HUES64 (cell line): ENCODE measurements around the gene ZGLP1.

Source experiments
- H3K27ac ChIP-seq: 2 replicates; pipeline ENCODE4 v1.7.0; 2013; ENCODE audit warnings: low read depth, low read length, inconsistent platforms
- H3K27me3 ChIP-seq: 2 replicates; pipeline ENCODE4 v1.6.1; 2013; ENCODE audit warnings: mild to moderate bottlenecking, low read length; ENCODE audit not compliant: insufficient read depth
- H3K36me3 ChIP-seq: 2 replicates; pipeline ENCODE4 v1.6.1; 2013; ENCODE audit warnings: mild to moderate bottlenecking, low read length; ENCODE audit not compliant: insufficient read depth
- H3K4me1 ChIP-seq: 2 replicates; pipeline ENCODE4 v1.6.1; 2013; ENCODE audit warnings: mild to moderate bottlenecking, low read length, moderate library complexity; ENCODE audit not compliant: insufficient read depth
- H3K4me3 ChIP-seq: 2 replicates; pipeline ENCODE4 v1.5.1; 2013; ENCODE audit warnings: mild to moderate bottlenecking, low read length, moderate library complexity
- H3K9ac ChIP-seq: 2 replicates; pipeline ENCODE4 v1.6.1; 2013; ENCODE audit warnings: mild to moderate bottlenecking, low read depth, low read length
- H3K9me3 ChIP-seq: 2 replicates; pipeline ENCODE4 v1.6.1; 2013; ENCODE audit warnings: low read depth, low read length; ENCODE audit not compliant: insufficient read depth
- WGBS: fragments of 150-250, 120-280 bp; methylation state at CpG from one replicate; pipeline ENCODE4 v1.1.7; 2013; ENCODE audit warnings: missing lambda C conversion rate; 5-methylcytosine and 5-hydroxymethylcytosine counted together

ZGLP1 gene

GRCh38 chr19:10321874-10322835 is 12.5 kb upstream of the ZGLP1 start:
- WGBS: 94% methylated on average over 19 of the region's 19 CpGs

GRCh38 chr19:10321417-10321797 is 11.8 kb upstream of the ZGLP1 start:
- Histone ChIP-seq H3K36me3 (peaks cover 86% of the 10 kb centered on the region), H3K4me3 (no peak overlapping the region), H3K9me3 (no peaks in the 10 kb centered on the region), H3K27me3 (no peaks in the 10 kb centered on the region), H3K9ac (no peak overlapping the region), H3K27ac (no peak overlapping the region), H3K4me1 (0 out of 2 replicates have a peak, but pooled peaks cover under 1% of the 10 kb centered on the region)
- 96% methylated on average over 11 of the region's 11 CpGs for whole genome bisulfite sequencing

More at GRCh38 chr19:10321874-10322835, 12.5 kb upstream of the ZGLP1 start:
- Histone ChIP-seq H3K36me3 (peaks cover 90% of the 10 kb centered on the region), H3K4me1 (no peaks in the 10 kb centered on the region), H3K4me3 (no peak overlapping the region), H3K27ac (no peak overlapping the region), H3K27me3 (no peaks in the 10 kb centered on the region), H3K9ac (no peak overlapping the region), H3K9me3 (no peaks in the 10 kb centered on the region)

GRCh38 chr19:10320602-10321416 is 11.2 kb upstream of the ZGLP1 start:
- Histone ChIP-seq H3K9me3 (no peaks in the 10 kb centered on the region), H3K36me3 (peaks cover 83% of the 10 kb centered on the region), H3K27me3 (no peaks in the 10 kb centered on the region), H3K9ac (no peak overlapping the region), H3K4me3 (no peak overlapping the region), H3K27ac (no peak overlapping the region), H3K4me1 (peaks cover 6% of the 10 kb centered on the region; the same call in 1 of the 2 replicates)
- WGBS: 94% methylated on average over 31 of the region's 32 CpGs

GRCh38 chr19:10318807-10319682 is 9.4 kb upstream of the ZGLP1 start:
- Histone ChIP-seq H3K9ac (no peak overlapping the region), H3K36me3 (peaks cover 65% of the 10 kb centered on the region), H3K27ac (no peak overlapping the region), H3K4me1 (peaks cover 6% of the 10 kb centered on the region; the same call in 1 of the 2 replicates), H3K4me3 (no peak overlapping the region), H3K9me3 (no peaks in the 10 kb centered on the region), H3K27me3 (no peaks in the 10 kb centered on the region)
- 95% methylated on average over 13 of the region's 13 CpGs for WGBS

- Histone ChIP-seq H3K27me3 (no peaks in the 10 kb centered on the region), H3K36me3 (peaks cover 55% of the 10 kb centered on the region), H3K27ac (no peak overlapping the region), H3K4me1 (peaks cover 6% of the 10 kb centered on the region; the same call in 1 of the 2 replicates), H3K4me3 (no peak overlapping the region), H3K9ac (no peak overlapping the region), H3K9me3 (no peaks in the 10 kb centered on the region)
- WGBS: 95% methylated on average over 15 of the region's 15 CpGs
These were observed 8.3 kb upstream of the ZGLP1 start for GRCh38 chr19:10317857-10318462.

GRCh38 chr19:10317045-10317856 is 7.6 kb upstream of the ZGLP1 start:
- Histone ChIP-seq H3K4me3 (no peak overlapping the region), H3K27me3 (no peaks in the 10 kb centered on the region), H3K9me3 (no peaks in the 10 kb centered on the region), H3K36me3 (peaks cover 48% of the 10 kb centered on the region), H3K9ac (no peak overlapping the region), H3K4me1 (peaks cover 6% of the 10 kb centered on the region; the same call in 1 of the 2 replicates), H3K27ac (no peak overlapping the region)
- 95% methylated on average over 27 of the region's 29 CpGs for WGBS

- Histone ChIP-seq H3K9ac (no peak overlapping the region), H3K4me3 (peak overlapping the region; percentile 75; the same call in 1 of the 2 replicates), H3K4me1 (peaks cover 6% of the 10 kb centered on the region; the same call in 1 of the 2 replicates), H3K36me3 (peaks cover 40% of the 10 kb centered on the region), H3K9me3 (no peaks in the 10 kb centered on the region), H3K27ac (peak overlapping the region; percentile 71; the same call in 1 of the 2 replicates), H3K27me3 (no peaks in the 10 kb centered on the region)
- WGBS: 86% methylated on average over 19 of the region's 19 CpGs
These were observed 6.8 kb upstream of the ZGLP1 start for GRCh38 chr19:10316229-10317044.

GRCh38 chr19:10315335-10316214 is 6.0 kb upstream of the ZGLP1 start, which contains the start of gene FDX2:
FDX2 (minus strand) TSS chr19:10316015; CDS start chr19:10315996, 19 bp downstream.
- WGBS: 2% methylated on average over 55 of the region's 55 CpGs
- peaks cover 32% of the 10 kb centered on the region for H3K36me3 ChIP-seq
- H3K27me3 ChIP-seq: no peaks in the 10 kb centered on the region
- H3K9ac ChIP-seq: peak within 1 kb of the TSS; percentile 74
- peak within 1 kb of the TSS; percentile 75 for H3K4me3 ChIP-seq
- peak within 1 kb of the TSS; percentile 71; the same call in 1 of the 2 replicates for H3K27ac ChIP-seq
- no peaks in the 10 kb centered on the region for H3K9me3 ChIP-seq
- H3K4me1 ChIP-seq: peaks cover 6% of the 10 kb centered on the region; the same call in 1 of the 2 replicates
